Choroid plexus epithelial cell (primary cell): ENCODE measurements around the gene AUTS2.

ENCODE experiments used
- DNase-seq: peaks from one replicate; pipeline ENCODE4 v3.0.0-alpha.2; 2010; ENCODE audit warnings: low read depth
- H3K4me3 ChIP-seq: 2 replicates; pipeline ENCODE4 v1.5.1; 2011; ENCODE audit warnings: low read depth, mild to moderate bottlenecking, control low read depth, low read length, moderate library complexity
- TF ChIP-seq, protein P1 (sequence below): conservative IDR thresholded peaks from 2 replicates; pipeline ENCODE4 v1.5.1; 2011; ENCODE audit warnings: low read depth, mild to moderate bottlenecking, control low read depth, inconsistent platforms, low read length, moderate library complexity

AUTS2 gene

DNA sequence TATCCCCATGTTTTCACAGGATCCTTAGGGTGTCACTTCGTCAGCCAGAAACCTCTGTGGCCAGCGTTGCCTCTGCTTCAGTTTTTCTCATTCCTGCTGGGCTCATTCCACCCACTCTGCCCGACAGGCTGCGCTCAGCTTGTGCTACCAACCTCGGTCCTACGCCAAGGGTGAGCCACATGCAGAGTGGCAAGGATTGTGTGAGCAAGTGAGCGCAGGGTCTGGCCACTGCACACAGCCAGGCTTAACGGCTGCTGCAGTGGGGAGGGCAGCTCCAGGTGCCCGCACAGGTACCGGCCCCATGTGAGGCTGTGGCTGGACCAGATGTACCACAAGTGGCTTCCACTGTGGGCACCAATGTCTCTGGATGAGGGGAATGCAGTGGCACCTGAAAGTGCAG lies 329.2 kb downstream of the AUTS2 start:
- TF ChIP-seq, protein P1, sequence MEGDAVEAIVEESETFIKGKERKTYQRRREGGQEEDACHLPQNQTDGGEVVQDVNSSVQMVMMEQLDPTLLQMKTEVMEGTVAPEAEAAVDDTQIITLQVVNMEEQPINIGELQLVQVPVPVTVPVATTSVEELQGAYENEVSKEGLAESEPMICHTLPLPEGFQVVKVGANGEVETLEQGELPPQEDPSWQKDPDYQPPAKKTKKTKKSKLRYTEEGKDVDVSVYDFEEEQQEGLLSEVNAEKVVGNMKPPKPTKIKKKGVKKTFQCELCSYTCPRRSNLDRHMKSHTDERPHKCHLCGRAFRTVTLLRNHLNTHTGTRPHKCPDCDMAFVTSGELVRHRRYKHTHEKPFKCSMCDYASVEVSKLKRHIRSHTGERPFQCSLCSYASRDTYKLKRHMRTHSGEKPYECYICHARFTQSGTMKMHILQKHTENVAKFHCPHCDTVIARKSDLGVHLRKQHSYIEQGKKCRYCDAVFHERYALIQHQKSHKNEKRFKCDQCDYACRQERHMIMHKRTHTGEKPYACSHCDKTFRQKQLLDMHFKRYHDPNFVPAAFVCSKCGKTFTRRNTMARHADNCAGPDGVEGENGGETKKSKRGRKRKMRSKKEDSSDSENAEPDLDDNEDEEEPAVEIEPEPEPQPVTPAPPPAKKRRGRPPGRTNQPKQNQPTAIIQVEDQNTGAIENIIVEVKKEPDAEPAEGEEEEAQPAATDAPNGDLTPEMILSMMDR: no peak

DNA sequence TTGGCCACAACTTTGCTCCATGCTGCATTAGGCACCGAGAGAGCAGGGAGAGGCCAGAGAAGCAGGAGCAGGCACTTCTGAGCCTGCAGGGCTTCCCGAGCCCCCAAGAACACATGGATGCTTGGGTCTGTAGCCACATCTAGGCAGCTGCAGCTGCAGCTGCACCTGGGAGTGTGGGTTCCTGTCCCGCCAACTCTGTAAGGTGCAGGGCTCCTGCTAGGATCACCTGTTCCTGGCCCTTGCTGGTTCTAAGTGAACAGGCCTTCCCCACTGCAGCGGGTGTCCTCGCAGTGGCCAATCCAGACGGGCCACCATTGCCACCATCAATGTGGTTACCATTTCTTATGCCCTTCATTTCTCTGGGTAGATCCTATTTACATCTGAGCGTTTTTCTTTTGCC lies 330.3 kb downstream of the AUTS2 start:
- TF ChIP-seq, protein P1: no peak
- no peak overlapping the region for H3K4me3 ChIP-seq
- DNase-seq: no peak

More for the DNA sequence above, 329.2 kb downstream of the AUTS2 start:
- no peak overlapping the region for H3K4me3 ChIP-seq
- no peak for DNase-seq

DNA sequence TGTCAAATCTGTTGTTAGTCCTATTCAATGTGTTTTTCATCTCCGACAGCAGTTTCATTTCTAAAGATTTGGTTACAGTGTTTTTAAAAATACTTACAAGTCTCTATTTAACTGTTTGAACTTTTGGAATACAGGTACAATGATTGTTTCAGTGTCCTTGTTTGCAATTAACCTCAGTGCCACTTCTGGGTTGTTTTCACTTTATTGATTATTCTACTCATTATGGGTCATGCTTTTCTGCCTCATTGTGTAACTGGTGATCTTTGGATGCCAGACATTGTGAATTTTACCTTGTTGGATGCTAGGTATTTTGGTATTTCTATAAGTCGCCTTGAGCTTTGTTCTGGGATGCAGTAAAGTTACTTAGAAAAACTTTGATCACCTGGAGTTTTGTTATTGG lies 331.3 kb downstream of the AUTS2 start:
- H3K4me3 ChIP-seq: no peak overlapping the region
- DNase-seq: no peak
- TF ChIP-seq, protein P1: no peak

DNA sequence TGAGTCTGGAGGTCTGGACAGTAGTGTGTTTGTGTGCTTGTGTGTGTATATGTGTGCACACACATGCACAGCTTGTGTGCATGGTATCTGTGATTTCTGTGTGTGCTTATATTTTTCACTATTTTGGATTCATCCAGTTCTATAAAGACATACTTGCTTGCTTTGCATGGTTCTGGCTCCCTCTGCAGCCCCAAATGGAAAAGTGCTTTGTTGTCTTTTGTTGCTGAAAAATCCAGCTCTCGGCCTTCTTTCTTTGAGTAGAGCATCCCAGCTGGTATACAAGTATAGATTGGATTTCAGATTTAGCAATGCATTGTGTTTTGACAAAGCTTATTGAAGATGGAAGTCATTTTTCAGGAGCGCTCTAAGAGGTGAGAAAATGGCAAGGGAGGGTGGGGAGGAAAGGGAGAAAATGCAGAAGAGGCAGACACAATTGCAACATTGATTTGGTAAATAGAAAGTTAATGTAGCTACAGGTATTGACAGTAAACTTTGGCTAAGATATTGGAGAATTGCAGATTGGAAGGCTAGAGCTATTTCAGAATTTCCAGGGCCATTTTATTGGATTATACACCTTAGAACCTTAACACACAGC lies 333.9 kb downstream of the AUTS2 start:
- no peak overlapping the region for H3K4me3 ChIP-seq
- DNase-seq: peak; percentile 65
- TF ChIP-seq, protein P1: peak; percentile 80

DNA sequence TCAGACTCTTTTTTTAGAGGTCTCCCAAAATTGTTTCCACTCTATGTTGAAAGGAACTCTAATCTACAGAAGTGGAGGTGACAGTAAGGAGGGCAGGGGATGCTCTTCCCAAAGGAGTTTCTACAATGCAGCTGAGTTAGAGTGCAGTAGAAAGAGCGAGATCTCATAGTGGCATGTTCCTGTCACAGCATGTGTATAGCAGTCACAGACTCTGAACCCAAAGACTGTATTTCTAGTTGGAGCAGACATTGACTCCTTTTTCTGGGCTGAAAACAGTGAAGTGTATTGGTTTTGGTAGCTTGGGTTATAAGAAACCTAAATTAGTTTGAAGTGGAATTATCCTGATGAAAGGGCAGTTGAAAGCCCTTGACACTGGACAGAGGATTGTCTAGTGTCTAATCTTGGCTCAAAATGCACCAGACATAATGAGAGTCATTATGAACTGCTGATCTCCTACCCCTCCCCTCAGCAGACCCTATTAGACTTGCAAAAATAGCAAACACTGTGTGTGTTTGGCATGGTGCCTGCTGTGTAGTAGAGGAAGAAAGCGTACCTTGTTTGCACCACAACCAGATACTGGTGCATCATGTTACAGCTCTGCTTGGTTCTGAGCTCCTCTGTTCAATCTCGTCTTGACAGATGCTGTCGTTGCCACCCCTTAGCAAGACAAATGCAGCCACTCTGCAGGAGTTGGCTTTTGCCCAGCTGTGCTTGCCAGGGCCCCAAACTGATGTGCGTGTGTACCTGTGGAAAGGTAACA lies 336.0 kb downstream of the AUTS2 start:
- no peak overlapping the region for H3K4me3 ChIP-seq
- no peak for DNase-seq
- TF ChIP-seq, protein P1: no peak

DNA sequence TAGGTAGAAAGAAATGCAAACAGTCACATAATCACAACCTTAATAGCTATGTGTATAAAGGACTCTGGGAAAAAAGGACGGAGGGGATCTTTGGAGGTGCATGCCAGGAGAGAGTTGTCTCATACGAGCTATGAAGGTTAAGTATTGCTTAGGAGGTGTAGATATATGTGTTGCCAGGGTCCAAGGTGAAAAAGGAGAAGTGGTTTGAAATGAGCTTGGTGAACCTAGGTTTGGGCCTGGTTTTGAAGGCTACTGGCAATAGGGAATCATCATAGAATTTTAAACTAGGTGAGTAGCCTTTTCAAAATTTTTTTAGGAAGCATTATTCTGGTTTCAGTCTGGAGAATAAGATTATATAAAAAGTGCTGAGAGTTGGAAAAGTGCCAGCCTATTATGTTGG lies 336.8 kb downstream of the AUTS2 start:
- TF ChIP-seq, protein P1: no peak
- DNase-seq: no peak
- no peak overlapping the region for H3K4me3 ChIP-seq

DNA sequence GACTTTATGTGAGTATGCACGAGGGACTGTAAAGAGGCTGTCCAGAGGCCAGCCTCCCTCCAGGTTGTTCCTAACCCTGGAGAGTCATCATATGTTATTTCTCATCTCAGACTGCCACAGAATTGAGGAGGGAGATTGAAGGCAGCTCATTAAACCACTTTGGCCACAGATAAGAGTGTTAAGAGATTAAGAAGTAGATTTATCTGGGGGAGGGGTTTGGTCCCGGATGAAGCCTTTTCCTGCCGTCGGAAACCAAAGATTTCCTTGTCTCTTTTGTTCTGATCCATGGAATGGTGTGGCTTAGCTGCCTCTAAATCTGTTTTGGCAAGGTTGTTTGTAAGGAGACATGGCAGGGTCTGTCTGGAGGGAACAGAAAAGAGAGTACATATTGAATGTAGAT lies 338.8 kb downstream of the AUTS2 start:
- no peak overlapping the region for H3K4me3 ChIP-seq
- DNase-seq: no peak
- TF ChIP-seq, protein P1: no peak
